Neuron (in vitro differentiated cells): ENCODE measurements around the gene DSN1.

ENCODE experiments used
- H2AFZ ChIP-seq: one replicate; pipeline ENCODE4 v1.6.1; 2013; ENCODE audit warnings: low read depth, mild to moderate bottlenecking, inconsistent platforms, low read length, moderate library complexity
- H3K27me3 ChIP-seq: one replicate; pipeline ENCODE4 v1.6.1; 2013; ENCODE audit warnings: low read length; ENCODE audit not compliant: insufficient read depth
- H3K36me3 ChIP-seq: one replicate; pipeline ENCODE4 v1.6.1; 2013; ENCODE audit warnings: low read length; ENCODE audit not compliant: insufficient read depth
- H3K4me1 ChIP-seq: one replicate; pipeline ENCODE4 v1.6.1; 2013; ENCODE audit warnings: low read length; ENCODE audit not compliant: insufficient read depth
- H3K4me3 ChIP-seq: 2 replicates; pipeline ENCODE4 v1.5.1; 2013; ENCODE audit warnings: mild to moderate bottlenecking, low read length, moderate library complexity
- H3K9me3 ChIP-seq: one replicate; pipeline ENCODE4 v1.6.1; 2013; ENCODE audit warnings: low read length

DSN1 gene

GRCh38 chr20:36737183-36737499 lies 36.4 kb downstream of the DSN1 start:
- no peaks in the 10 kb centered on the region for H3K36me3 ChIP-seq
- H3K4me3 ChIP-seq = no peak overlapping the region
- H3K4me1 ChIP-seq = no peaks in the 10 kb centered on the region
- H3K9me3 ChIP-seq = no peaks in the 10 kb centered on the region
- H2AFZ ChIP-seq = no peak overlapping the region
- no peaks in the 10 kb centered on the region for H3K27me3 ChIP-seq

GRCh38 chr20:36736451-36737182 lies 36.9 kb downstream of the DSN1 start:
- H3K36me3 ChIP-seq = no peaks in the 10 kb centered on the region
- H3K4me3 ChIP-seq = no peak overlapping the region
- H2AFZ ChIP-seq = no peak overlapping the region
- H3K9me3 ChIP-seq = no peaks in the 10 kb centered on the region
- no peaks in the 10 kb centered on the region for H3K27me3 ChIP-seq
- no peaks in the 10 kb centered on the region for H3K4me1 ChIP-seq

- Histone ChIP-seq H3K9me3 (no peaks in the 10 kb centered on the region), H3K4me1 (no peaks in the 10 kb centered on the region), H3K36me3 (no peaks in the 10 kb centered on the region), H3K27me3 (no peaks in the 10 kb centered on the region), H3K4me3 (no peak overlapping the region), H2AFZ (no peak overlapping the region)
Observed at GRCh38 chr20:36732456-36732855, 41.1 kb downstream of the DSN1 start.

GRCh38 chr20:36728986-36729385 lies 44.6 kb downstream of the DSN1 start:
- no peak overlapping the region for H2AFZ ChIP-seq
- H3K9me3 ChIP-seq = no peaks in the 10 kb centered on the region
- no peak overlapping the region for H3K4me3 ChIP-seq
- H3K36me3 ChIP-seq = no peaks in the 10 kb centered on the region
- no peaks in the 10 kb centered on the region for H3K4me1 ChIP-seq
- H3K27me3 ChIP-seq = no peaks in the 10 kb centered on the region

- no peaks in the 10 kb centered on the region for H3K9me3 ChIP-seq
- peaks cover 2% of the 10 kb centered on the region for H3K36me3 ChIP-seq
- H3K4me3 ChIP-seq = no peak overlapping the region
- no peaks in the 10 kb centered on the region for H3K4me1 ChIP-seq
- no peaks in the 10 kb centered on the region for H3K27me3 ChIP-seq
- no peak overlapping the region for H2AFZ ChIP-seq
Observed at GRCh38 chr20:36726168-36726567, 47.4 kb downstream of the DSN1 start.

- Histone ChIP-seq H3K27me3 (no peaks in the 10 kb centered on the region), H3K4me3 (no peak overlapping the region), H3K36me3 (peaks cover 6% of the 10 kb centered on the region), H3K4me1 (no peaks in the 10 kb centered on the region), H2AFZ (no peak overlapping the region), H3K9me3 (no peaks in the 10 kb centered on the region)
Observed at GRCh38 chr20:36720510-36720909, 53.1 kb downstream of the DSN1 start.

- peaks cover 6% of the 10 kb centered on the region for H3K36me3 ChIP-seq
- H3K27me3 ChIP-seq = no peaks in the 10 kb centered on the region
- no peaks in the 10 kb centered on the region for H3K9me3 ChIP-seq
- H3K4me3 ChIP-seq = no peak overlapping the region
- no peaks in the 10 kb centered on the region for H3K4me1 ChIP-seq
- no peak overlapping the region for H2AFZ ChIP-seq
Observed at GRCh38 chr20:36717657-36718056, 55.9 kb downstream of the DSN1 start.

GRCh38 chr20:36717021-36717420 lies 56.5 kb downstream of the DSN1 start:
- Histone ChIP-seq H3K36me3 (peaks cover 6% of the 10 kb centered on the region), H3K9me3 (no peaks in the 10 kb centered on the region), H2AFZ (no peak overlapping the region), H3K4me1 (no peaks in the 10 kb centered on the region), H3K27me3 (no peaks in the 10 kb centered on the region), H3K4me3 (no peak overlapping the region)

- Histone ChIP-seq H3K4me3 (no peak overlapping the region), H3K4me1 (no peaks in the 10 kb centered on the region), H2AFZ (no peak overlapping the region), H3K36me3 (no peaks in the 10 kb centered on the region), H3K9me3 (no peaks in the 10 kb centered on the region), H3K27me3 (no peaks in the 10 kb centered on the region)
Observed at GRCh38 chr20:36712775-36713174, 60.8 kb downstream of the DSN1 start.

- Histone ChIP-seq H3K27me3 (no peaks in the 10 kb centered on the region), H2AFZ (no peak overlapping the region), H3K36me3 (no peaks in the 10 kb centered on the region), H3K4me3 (no peak overlapping the region), H3K4me1 (no peaks in the 10 kb centered on the region), H3K9me3 (no peaks in the 10 kb centered on the region)
Observed at GRCh38 chr20:36709126-36709525, 64.4 kb downstream of the DSN1 start.

GRCh38 chr20:36703530-36703929 lies 70.0 kb downstream of the DSN1 start:
- no peaks in the 10 kb centered on the region for H3K9me3 ChIP-seq
- H3K4me3 ChIP-seq = no peak overlapping the region
- no peak overlapping the region for H2AFZ ChIP-seq
- peaks cover 10% of the 10 kb centered on the region for H3K4me1 ChIP-seq
- no peaks in the 10 kb centered on the region for H3K27me3 ChIP-seq
- H3K36me3 ChIP-seq = no peaks in the 10 kb centered on the region
